ENCODE data around the gene TRPC3.

The TRPC3 gene

DNA sequence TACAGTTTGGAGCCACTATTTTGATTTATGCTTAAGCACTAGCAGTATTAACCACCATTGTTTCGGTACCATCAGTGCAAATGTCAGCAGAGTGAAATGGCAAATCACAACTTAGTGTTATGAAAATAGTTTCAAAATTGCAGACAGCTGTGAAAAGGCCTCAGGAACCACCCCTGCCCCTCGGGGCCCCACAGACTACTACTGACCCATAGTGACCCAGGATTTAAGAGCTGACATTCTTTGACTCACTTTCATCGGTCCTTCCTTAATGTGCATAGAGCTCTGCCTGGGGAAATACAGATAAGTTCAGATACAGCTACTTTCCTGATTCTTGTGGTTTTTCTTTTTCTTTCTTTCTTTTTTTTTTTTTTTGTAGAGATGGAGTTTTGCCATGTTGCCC is 78.3 kb downstream of the TRPC3 start:
- no peak for DNase-seq (ENCODE audit: low read depth in 2 of 2)

DNA sequence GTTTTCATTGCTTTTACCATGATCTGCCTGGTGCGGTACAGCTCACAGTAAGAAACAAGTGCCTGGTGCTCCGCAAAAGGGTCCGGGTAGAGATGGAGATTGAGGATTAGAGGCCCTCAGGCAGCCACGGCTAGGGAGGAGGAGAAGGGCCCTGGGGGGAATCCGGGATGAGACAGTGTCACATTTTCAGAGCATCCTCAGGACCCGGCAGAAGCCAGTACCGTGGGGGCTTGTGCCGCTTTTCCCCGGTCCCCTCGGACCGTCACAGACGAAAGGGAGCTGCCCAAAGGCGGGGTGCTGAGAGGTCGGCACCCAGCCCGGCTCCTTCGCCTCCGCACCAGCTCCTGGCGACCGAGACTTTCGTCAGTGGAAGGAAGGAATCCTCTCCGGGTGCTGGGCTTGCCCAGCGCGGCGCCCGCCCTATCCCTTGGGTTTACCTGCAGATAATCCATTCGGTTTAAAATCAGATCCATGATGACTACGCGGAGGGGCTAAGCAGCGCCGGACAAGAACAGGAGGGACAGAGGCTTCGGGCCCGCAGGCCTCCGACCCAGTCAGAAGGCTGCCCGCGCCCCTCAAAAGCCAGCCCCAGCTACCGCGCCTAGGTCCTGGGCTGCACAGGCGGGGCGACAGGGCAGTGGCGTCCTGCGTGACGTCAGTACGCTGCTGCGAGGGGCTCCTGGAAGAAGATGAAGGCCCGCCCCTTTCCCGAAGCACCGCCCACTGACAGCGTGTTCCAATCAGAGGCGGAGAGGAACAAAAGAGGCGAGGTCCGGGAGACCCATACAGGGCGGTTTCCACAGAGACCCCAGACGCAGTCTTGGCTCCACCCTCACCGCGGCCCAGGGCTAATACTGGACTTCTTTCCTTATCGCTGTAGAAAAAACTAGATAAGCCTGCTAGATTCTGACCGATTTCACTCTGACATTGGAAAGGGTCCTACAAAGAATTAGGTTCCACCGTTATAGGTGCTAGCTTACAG is 81.7 kb downstream of the TRPC3 start, which contains the start of gene BBS7:
Gene BBS7 (minus strand): TSS at position 634 of the 982 bp plus-strand sequence. CDS start 161 bp downstream, at position 473.
- DNase-seq (ENCODE audit: low read depth in 2 of 2): peak; percentile 92 to 95

DNA sequence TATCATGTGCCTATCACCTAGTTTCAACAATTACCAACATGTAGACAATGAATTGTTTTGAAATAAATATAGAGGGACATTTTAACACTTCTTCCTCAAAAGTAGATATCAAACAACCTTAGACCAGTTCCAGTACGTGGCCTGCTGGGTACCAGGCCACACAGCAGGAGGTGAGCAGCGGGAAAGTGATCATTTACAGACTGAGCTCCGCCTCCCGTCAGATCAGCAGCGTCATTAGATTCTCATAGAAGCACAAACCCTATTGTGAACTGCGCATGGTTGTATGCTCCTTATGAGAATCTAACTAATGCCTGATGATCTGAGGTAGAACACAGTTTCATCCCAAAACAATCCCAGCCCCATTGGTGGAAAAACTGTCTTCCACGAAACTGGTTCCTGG is 88.1 kb downstream of the TRPC3 start:
- DNase-seq (ENCODE audit: low read depth in 2 of 2): no peak

DNA sequence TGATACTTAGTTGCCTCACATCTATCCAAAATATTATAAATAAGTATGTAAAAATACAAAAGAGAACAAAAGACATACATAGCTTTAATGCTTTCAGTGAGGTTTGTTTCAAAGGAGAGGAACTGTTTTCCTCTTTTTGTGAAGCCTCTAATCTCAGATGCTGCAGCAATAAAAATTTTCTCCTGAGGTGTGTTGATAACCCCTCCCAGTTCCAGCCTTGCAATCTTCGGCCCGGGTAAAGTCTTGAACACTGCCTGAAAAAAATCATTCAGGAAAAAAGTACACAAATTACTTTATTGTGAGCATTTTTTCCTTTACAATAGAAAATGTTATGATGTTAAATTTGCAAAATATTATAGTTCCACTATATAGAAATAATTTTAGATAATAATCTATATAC is 90.4 kb downstream of the TRPC3 start:
- DNase-seq (ENCODE audit: low read depth in 2 of 2): no peak

DNA sequence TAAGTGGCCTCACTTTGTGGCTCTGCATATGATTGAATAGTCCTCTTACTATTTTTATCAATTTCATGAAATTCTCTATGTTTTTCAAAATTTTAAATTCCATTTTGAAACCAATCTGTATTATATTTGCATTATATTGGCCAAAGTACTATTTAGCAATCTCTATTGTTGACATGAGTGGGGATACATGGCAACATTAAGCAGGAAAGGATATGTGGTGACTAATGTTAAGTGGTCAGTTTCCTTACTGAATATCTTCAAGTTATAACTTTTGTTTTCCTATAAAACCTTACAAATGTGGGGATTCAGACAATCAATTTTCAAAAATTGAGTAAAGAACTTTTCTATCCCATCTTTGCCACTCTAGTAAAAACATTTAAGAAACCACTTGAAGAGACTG is 91.7 kb downstream of the TRPC3 start:
- no peak for DNase-seq (ENCODE audit: low read depth in 2 of 2)

DNA sequence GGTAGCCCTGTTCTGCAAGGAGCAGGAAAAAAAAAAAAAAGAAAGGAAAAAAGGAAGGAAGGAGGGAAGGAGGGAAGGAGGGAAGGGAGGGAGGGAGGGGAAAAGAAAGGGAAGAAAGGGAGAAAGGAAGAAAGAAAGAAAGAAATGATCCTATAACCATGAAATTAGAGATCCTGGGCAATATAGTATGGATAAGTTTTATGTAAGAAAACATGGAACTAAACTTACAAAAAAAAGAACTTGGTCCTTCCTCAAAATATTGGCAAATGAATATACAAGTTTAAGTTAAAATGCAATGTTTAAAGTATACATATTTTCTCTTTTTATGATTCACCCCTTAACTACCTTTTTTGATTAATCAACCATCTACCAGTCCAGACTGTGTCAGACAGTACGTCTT is 100.5 kb downstream of the TRPC3 start:
- DNase-seq (ENCODE audit: low read depth in 2 of 2): no peak

DNA sequence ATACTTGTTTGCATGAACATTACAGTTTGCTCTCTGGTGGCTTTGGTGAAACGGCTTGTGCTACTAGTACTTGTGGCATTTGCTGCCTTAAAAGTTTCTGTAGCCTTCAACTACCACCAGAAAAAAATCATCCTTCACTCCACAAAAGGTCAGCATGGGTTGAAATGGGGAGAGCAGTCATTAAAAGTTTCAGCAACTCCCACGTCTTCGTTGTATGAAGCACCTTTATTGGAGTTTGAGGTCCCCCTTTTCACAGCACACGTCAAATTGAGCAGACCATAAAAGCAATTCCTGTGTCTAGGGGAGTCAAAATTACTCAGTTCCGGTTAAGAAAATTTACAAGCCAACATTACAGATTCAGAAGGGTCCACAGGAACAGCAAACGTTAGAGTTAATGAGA is 105.2 kb downstream of the TRPC3 start:
- no peak for DNase-seq (ENCODE audit: low read depth in 2 of 2)

DNA sequence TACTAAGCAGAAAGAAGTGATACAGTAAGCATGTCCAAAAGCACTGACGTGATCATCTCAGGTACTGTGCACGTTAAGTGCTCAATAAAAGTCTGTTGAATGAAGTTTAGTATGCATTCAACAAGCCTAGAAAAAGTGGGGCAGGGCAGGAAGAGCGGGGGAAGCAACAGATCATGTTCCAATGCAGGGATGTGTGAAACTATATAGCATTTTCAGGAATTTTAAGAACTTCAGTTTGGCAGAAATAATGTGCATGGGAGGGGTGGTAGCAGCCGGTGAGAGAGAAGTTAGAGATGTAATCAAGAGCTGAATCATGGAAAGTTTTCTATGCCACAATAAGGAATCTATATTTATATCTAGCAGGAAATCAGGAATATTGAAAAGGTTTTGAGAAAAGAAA is 109.0 kb downstream of the TRPC3 start:
- DNase-seq (ENCODE audit: low read depth in 2 of 2): no peak

DNA sequence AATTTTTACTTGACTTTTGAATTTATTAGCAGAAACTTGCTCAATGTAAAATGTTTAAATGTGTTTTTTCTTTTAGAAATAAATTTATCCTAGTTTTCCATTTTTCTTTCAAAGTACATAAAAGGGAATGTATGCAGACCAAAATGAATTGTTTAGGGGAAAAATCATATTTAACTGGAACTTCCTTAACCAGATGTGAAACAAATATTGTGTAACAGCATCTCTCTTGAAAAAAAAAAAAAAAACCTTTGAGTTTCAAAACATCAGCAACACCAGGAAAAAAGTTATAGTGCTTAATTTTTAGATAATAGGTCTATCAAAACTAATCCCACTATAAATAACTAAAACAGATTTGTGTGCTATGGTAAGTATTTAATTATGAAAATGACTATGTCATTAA is 113.7 kb downstream of the TRPC3 start:
- no peak for DNase-seq (ENCODE audit: low read depth in 2 of 2)

DNA sequence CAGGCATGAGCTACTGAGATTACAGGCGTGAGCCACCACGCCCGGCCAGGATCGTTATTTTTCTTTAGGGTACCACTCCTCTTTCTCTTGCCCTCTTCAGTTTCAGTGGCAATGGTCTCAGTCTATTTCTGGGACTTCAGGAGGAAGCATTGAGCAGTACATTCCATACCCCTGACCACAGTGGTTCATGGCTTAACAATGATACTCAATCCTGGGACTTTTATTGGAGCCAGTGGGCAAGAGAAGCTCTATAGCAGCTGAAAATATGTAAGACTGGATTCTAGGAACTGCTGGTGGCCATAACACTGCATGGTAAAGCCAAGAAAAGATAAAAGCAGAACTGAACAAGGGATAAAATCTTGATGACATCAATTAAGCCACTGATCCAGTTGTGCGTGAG is 122.3 kb downstream of the TRPC3 start:
- no peak for DNase-seq (ENCODE audit: low read depth in 2 of 2)

All from stimulated activated CD8-positive, alpha-beta memory T cell treated with anti-CD3 and anti-CD28 coated beads, Interleukin-7, amount 100 ng/mL, for 1 hour (primary cell).